LNCAP (cell line): ENCODE results near the gene POU3F1.

Experiments
- TF ChIP-seq, protein P1 (sequence below): fragments of 450-650 bp; IDR thresholded peaks from 2 replicates; pipeline ENCODE4 v1.5.1; 2017; ENCODE audit warnings: mild to moderate bottlenecking

Gene POU3F1

DNA sequence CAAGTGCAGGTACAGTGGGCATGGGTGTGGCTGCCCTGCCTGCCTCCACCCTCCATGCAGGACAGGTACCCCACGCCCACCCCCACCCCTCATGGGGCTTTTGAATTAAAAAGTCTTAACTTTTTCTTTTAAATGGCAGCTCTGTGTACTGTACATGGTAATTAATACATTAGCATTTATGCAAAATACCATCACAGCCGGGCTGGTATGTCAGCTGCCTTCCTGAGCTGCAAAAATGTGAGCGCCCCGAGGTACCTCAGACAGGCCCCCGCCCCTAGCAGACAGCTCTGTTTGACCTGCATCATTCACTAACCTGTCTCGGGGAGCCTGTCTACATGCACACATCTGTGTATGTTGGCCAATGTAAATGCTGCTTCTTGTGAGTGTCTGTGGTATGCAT lies 42.2 kb upstream of the POU3F1 start:
- TF ChIP-seq, protein P1, sequence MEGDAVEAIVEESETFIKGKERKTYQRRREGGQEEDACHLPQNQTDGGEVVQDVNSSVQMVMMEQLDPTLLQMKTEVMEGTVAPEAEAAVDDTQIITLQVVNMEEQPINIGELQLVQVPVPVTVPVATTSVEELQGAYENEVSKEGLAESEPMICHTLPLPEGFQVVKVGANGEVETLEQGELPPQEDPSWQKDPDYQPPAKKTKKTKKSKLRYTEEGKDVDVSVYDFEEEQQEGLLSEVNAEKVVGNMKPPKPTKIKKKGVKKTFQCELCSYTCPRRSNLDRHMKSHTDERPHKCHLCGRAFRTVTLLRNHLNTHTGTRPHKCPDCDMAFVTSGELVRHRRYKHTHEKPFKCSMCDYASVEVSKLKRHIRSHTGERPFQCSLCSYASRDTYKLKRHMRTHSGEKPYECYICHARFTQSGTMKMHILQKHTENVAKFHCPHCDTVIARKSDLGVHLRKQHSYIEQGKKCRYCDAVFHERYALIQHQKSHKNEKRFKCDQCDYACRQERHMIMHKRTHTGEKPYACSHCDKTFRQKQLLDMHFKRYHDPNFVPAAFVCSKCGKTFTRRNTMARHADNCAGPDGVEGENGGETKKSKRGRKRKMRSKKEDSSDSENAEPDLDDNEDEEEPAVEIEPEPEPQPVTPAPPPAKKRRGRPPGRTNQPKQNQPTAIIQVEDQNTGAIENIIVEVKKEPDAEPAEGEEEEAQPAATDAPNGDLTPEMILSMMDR: no peak

DNA sequence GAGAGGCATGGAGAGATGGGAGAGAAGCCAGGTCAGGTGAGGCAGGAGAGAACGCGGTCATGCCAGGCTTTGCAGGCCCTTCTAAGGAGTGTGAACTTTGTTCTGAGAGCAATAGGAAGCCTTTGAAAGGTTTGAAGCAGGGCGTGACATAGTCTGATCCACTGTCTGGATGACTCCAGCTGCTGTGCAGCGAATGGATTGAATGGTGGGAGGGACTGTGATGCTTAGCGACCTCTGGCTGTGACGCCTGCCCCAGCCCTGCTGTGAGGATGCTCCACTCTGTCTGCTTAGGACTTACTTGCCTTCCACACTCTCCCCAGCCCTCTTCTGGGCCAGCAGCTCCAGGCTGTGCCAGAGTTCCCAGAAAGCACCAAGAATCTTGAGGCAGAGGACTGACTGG lies 41.8 kb upstream of the POU3F1 start:
- TF ChIP-seq, protein P1: no peak

DNA sequence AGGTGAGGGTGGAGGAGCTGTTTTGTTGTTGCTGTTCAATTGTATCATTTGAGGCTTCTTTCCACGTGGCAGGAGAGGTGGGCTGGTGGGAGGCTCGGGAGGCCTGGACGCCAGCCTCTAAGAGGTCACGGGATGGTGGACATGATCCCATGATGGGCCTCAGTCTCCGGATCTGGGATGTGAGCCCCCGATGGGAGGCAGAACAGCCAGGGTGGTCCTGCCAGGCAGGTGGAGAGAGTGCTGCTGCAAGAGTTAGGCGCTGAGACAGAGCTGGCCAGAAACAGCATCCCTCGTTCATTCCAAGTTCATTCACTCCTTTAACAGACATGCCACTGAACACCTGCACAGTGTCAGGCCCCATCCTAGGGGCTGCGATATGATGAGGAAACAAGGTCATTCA lies 41.1 kb upstream of the POU3F1 start:
- TF ChIP-seq, protein P1: no peak

DNA sequence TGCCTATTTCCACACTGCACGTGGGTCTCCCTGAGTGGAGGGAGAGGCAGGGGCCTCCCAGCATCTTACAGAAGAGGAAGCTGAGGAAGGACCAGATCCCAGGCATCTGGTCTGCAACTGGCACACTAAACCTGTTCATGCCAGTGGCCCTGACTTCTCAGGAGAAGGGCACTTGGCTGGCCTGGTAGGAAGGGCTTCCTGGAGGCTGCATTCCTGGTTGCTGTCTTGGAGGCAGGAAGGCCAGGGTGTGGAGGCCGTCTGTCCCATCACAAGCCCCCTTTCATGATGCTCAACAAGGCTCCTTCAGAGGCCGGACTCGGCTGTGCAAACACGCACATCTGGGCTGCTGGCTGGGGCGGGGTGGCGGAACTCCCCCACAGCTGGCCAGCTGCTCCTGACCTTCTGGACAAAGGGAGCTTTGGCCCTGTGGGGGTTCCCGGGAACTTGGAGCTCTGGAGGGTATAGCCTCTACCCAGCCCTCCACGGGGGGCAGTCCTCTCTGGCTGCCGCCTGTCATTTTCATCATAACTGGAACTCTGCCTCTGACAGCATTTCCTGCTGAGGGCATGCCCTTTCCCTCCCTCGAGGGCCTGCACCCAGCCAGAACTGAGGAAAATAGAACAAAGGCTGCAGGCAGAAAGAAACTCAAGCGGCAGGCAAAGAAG lies 39.2 kb upstream of the POU3F1 start:
- TF ChIP-seq, protein P1: no peak

DNA sequence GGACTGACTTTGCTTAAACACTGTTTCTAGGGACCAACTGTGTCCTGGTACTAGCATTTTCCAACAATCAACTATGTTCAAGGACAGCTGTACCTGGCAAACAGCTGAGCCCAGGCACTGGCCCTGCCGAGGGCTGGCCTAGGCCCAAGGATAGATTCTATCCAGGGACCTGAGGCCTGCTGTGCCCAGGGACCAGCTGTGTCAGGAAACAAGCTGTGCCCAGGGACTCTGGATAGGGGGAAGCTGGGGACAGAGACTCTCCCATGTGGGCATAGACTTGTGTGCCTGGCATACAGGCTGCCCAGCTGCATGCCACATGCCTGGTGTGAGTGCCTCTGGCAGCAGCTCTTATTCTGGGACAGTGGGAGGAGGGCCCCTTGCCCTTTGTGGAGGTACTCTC lies 38.1 kb upstream of the POU3F1 start:
- TF ChIP-seq, protein P1: no peak

DNA sequence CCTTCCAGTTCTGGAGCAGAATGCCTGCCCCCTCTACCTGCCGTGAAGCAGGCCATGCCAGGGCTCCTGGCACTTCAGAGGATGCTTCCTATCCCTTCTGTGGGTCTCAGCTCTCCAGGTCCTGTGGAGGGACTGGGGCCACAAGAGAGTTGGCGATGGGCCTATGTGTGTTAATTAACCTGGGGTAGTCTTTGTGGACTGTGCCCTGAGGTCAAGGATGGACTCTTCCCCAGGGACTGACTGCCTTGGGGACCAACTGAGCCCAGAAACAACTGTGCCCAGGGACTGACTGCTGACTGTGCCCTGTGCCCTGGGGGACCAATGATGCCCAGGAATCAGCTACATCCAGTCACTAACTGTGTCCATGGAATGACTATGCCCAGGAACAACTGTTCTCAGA lies 37.5 kb upstream of the POU3F1 start:
- TF ChIP-seq, protein P1: no peak

DNA sequence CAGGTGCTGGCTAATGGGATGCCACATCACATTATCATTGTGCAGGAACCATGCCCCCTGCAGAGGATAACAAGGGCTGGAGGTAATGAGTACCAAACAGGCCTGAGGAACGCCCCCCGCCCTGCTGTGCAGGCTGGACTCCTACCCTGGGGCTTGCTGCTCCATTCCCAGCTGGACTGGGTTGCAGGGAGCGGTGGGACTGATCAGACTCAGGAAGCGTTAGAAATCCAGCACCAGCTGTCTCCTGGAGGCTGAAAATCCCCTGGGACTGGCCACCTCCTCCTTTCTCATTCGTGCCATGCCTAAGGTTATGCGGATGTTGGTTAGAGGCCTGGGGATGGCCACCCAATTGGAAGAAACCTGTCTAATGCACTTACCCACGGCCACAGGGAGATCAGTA lies 36.9 kb upstream of the POU3F1 start:
- TF ChIP-seq, protein P1: no peak

DNA sequence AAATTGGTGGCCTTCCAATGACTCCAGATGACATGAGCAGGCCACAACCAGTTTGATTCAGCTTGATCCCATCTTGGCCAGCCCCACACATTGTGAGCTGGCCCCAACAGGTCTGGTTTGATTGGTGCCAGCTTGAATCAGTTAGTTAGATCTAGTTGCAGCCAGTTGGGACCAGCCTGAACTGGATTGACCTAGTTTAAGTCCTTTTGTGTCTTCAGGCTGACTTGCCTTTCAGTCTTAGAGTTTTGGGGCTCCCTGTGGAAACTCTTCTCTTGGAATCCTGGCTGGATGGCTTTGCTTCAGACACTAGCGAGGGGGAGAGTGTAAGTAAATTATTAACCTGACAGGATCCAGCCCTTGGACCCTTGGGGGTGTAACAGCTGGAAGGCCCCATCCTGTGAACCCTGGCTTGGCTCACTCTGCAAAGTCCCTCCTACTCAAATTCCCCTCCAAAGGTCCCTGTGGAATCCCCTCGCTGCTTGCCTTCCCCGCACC lies 36.2 kb upstream of the POU3F1 start:
- TF ChIP-seq, protein P1: no peak
